NOMO-1 treated with dmso at 0.1 percent for 144 hours (cell line): Measurements from ENCODE around the gene CCL11.
"Not testable (repeated sequence)": the region's sequence is repeated elsewhere in the genome, so short reads cannot be mapped to it uniquely, and the experiment has no call there.

Source experiments
- DNase-seq: peaks from one replicate; lab custom pipeline; 2025; ENCODE audit not compliant: unreplicated experiment; lab: John Stamatoyannopoulos, UW

The CCL11 gene

DNA sequence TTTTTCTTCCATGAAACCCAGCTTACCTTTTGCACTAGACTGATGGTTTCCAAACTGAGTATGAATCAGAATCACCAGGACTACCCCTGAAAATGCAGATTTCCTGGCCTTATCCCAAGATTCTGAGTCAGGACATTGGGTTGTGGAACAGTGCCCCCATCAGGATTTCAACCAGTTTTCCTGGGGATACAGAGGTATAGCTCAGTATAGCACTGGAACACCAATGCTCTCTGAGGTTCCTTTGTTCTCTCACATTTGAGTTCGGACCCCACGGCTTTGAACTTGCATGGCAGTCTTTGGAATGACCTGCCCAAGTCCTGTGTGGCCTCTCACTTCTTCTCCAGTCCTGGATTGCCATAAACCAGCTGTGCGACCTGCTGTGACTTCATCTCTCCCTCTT is 20.9 kb downstream of the CCL11 start:
- no peak for DNase-seq

DNA sequence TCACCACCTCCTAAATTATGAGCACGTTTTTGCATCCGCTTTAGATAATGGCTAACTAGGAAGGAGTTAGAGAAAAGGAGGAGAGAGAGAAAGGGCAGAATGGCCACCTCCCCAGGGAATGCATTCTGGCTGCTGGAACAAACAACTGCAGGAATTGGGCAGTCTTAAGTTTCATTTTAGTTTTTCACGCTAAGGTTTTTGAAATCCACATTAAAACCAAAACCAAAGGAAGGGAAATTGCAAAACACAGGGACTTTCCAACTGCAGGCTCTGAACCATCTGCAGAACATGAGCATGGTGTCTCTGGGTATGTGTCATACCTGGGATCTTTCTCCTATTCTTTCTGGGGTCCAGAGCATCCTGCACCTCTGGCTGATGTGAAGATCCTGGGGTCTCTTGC is 21.6 kb downstream of the CCL11 start:
- no peak for DNase-seq

DNA sequence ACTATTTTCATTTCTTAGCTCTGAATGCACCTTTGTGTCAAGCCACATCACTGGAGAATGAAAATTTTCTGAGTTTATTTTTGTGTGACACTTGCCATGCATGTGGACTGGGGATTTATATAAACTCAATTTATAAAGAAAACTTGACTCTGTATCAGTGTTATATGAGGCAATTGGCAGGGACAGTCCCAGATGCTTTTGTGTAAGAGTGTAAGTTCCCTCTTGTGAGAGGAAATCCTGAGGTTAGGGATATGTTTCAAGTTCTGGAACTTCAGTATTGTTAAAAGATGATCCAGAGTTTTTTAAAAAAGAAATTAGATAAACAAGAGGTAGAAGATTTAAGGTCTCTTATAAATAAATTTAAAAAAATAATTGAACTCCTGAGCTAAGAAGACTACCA is 22.8 kb downstream of the CCL11 start:
- DNase-seq, result no peak

DNA sequence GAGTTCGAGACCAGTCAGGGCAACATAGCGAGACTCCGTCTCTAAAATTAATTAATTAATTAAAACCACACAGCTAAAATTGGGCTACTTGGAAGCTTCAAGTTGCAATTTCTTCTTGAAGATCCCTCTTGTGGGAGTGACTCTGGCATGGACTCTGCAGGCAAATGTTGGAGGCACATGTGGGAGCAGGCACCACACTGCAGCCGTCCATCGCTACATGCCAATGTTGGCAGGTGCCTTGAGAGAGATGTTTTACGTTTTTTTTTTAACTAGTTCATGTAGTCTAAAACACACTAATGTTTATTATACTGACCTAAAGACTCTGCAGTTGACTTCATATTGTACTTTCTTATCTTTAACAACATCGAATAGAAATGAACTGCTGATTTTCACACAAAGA is 25.7 kb downstream of the CCL11 start:
- no peak for DNase-seq

DNA sequence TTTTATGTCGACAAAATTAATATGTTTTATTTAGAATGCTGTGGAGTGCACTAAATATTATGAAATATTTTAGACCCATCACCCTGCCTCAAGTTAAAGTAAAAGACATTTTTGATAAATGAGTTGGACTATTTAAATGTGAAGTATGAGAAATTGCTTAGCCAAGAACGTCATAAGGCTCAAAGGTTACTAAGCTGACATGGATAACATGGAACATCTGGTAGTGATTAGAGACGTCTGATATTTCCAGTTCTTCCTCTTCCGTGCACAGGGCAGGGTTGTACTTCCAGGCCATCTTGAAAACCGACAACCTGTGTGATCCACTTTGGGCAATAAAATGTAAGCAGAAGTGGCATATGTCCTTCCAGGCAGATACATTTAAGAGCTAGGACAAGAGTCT is 26.5 kb downstream of the CCL11 start:
- DNase-seq, result no peak

DNA sequence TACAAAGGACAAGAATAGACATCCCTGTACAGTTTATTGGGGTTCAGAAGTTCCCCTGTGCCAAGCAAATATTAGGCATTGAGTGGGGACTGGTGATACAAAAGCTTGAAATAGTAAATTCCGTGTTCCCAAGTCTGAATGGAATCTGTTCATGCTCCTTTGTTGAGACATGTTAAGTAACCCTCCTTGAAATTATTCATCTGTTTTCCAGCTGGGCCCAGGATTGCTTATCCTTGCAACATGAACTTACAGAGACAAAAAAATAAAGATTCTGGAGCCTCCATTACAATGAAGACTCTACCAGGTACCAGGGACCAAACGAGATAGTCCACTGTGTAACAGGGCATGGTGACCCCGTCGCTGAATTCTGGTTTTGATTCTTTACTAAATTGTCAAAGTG is 27.6 kb downstream of the CCL11 start:
- DNase-seq, result no peak

DNA sequence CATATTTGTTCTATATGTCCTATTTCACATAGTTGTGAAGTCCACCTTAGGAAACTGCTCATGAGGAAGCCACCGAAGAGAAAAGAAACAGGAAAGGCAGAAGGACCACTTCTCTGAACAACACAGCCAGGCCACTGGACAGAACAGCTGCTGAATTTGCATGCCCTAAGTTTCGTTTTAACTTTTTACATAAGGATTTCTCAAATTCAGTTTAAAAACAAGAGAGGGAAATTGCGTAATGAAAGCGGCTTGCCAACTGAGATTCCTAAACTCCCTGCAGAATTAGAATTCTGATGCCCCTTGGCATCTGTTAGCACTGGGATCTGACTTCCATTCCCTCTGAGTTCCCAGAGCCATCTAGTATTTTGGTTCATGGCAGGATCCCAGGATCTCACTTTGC is 28.7 kb downstream of the CCL11 start:
- peak; percentile 40 for DNase-seq

DNA sequence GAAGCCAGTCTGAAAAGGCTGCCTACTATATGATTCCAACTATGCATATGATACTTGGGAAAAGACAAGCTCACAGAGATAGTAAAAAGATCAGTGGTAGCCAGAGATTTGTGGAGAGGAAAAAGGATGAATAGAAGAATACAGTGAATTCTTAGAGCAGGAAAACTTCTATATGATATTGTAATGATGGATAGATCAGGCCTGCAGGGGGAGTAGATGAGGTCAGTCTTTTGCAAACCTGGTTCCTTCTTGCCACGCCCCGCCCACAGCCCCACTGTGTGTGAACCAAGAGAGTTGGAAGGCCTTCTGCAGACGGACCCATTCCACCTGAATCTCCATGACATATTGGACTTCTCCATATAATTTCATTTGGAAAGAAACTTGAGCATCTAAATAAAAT is 32.9 kb downstream of the CCL11 start:
- DNase-seq, result no peak

DNA sequence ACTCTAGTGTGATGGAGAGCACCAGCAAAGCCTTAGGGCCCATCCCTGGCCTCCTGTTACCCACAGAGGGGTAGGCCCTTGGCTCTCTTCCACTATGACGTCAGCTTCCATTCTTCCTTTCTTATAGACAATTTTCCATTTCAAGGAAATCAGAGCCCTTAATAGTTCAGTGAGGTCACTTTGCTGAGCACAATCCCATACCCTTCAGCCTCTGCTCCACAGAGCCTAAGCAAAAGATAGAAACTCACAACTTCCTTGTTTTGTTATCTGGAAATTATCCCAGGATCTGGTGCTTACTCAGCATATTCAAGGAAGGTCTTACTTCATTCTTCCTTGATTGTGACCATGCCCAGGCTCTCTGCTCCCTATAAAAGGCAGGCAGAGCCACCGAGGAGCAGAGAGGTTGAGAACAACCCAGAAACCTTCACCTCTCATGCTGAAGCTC is 33.5 kb downstream of the CCL11 start, which contains the start of gene CCL8:
CCL8 (plus strand) TSS at position 397 of the 445 bp plus-strand sequence. CDS start 67 bp downstream, outside the sequence.
- no peak for DNase-seq

DNA sequence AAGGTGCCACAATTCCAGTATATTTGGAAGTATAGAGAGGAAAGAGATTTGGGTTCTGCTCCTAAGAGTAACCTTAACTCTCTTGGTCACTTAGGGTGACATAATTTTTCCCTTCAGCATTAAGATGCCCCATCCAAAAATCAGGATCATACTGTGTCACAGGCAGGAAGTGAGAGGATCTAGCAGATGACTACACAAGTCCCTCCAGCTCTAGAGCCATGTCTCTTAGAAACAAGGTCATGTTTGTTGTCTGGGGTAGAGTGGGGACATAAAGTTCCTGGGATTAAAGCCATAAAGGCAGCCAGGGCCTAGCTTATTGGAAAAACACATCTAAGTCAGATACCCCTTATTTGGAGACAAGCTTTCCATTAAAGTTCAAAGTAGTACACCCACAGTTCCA is 36.4 kb downstream of the CCL11 start:
- DNase-seq, result no peak

DNA sequence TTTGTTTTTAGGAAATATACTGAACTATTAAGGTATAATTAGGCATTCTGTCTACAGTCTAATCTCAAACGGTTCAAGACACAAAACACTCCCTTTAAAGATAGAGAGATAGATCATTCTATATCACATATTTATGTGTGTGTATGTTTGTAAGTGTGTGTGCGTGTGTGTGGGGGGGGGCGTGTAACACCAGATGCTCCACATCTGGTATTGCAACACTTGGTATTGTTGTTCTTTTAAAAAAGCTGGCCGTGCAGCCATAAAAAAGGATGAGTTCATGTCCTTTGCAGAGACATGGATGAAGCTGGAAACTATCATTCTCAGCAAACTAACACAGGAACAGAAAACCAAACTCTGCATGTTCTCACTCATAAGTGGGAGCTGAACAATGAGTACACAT is 42.0 kb downstream of the CCL11 start:
- not testable (repeated sequence) for DNase-seq

DNA sequence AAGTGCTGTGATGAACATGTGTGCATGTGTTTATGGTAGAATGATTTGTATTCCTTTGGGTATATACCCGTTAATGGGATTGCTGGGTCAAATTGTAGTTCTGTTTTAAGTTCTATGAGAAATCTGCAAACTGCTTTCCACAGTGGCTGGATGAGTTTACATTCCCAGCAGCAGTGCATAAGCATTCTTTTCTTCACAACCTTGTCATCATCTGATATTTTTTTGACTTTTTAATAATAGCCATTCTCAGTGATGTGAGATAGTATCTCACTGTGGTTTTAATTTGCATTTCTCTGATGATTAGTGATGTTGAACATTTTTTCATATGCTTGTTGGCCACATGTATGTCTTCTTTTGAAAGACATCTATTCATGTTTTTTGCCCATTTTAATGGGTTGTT is 52.2 kb downstream of the CCL11 start:
- DNase-seq, result no peak
